CD4-positive, CD25-positive, alpha-beta regulatory T cell (primary cell): ENCODE measurements around the gene CPTP. TPM values are rescaled to one million over a fixed set of nuclear protein-coding genes. Genes with fewer than 3 reads are reported as not detected.

ENCODE experiments used
- ATAC-seq, 2 donors: fragments of 150-1000 bp; cut with Tn5 transposase; one replicate each; pipeline ENCODE4 v1.10.0; 2021; ENCODE audit warnings: low read depth in 2 of 2, moderate number of reproducible peaks in 2 of 2, moderate library complexity in 1 of 2
- DNase-seq, 3 donors: peaks; one replicate each; pipeline versions ENCODE4 v3.0.0 to v3.0.0-alpha.2; 2012 to 2022; ENCODE audit warnings: mixed read lengths in 1 of 3
- H3K27ac ChIP-seq: one replicate; pipeline ENCODE4 v1.7.0; 2013; ENCODE audit warnings: mild to moderate bottlenecking, low read length; ENCODE audit not compliant: insufficient read depth, poor library complexity, severe bottlenecking
- H3K27me3 ChIP-seq: one replicate; pipeline ENCODE4 v1.7.0; 2013; ENCODE audit warnings: low read length; ENCODE audit not compliant: control insufficient read depth, insufficient read depth
- H3K36me3 ChIP-seq: one replicate; pipeline ENCODE4 v1.7.0; 2013; ENCODE audit warnings: mild to moderate bottlenecking, low read length, moderate library complexity; ENCODE audit not compliant: control insufficient read depth, insufficient read depth
- H3K4me1 ChIP-seq: 2 replicates; pipeline ENCODE4 v1.7.0; 2013; ENCODE audit warnings: mild to moderate bottlenecking, low read length; ENCODE audit not compliant: insufficient read depth, control insufficient read depth, poor library complexity, severe bottlenecking
- H3K4me3 ChIP-seq: one replicate; pipeline ENCODE4 v1.7.0; 2013; ENCODE audit warnings: low read depth, mild to moderate bottlenecking, low read length, moderate library complexity
- H3K9me3 ChIP-seq, 2 experiments: 1 replicate in 1 of 2; 2 replicates in 1 of 2; pipeline ENCODE4 v1.7.0; 2013; ENCODE audit warnings: low read length in 2 of 2, mild to moderate bottlenecking in 1 of 2, moderate library complexity in 1 of 2; ENCODE audit not compliant: control insufficient read depth in 2 of 2
- H3K27ac Mint-ChIP-seq, 3 donors: one replicate each; pipeline ENCODE4 v1.8.0; 2020 to 2022; ENCODE audit warnings: mild to moderate bottlenecking in 3 of 3, mixed read lengths in 3 of 3, moderate library complexity in 2 of 3
- H3K27me3 Mint-ChIP-seq: one replicate; pipeline ENCODE4 v1.8.0; 2022; ENCODE audit warnings: mild to moderate bottlenecking, mixed read lengths
- H3K36me3 Mint-ChIP-seq: one replicate; pipeline ENCODE4 v1.8.0; 2020; ENCODE audit warnings: mixed read lengths
- H3K4me1 Mint-ChIP-seq, 4 donors: one replicate each; pipeline ENCODE4 v1.8.0; 2020 to 2022; ENCODE audit warnings: mixed read lengths in 4 of 4, mild to moderate bottlenecking in 1 of 4
- H3K4me3 Mint-ChIP-seq, 4 donors: one replicate each; pipeline ENCODE4 v1.8.0; 2020 to 2022; ENCODE audit warnings: mild to moderate bottlenecking in 4 of 4, mixed read lengths in 4 of 4, moderate library complexity in 3 of 4
- H3K9me3 Mint-ChIP-seq, 7 donors: one replicate each; pipeline ENCODE4 v1.8.0; 2020 to 2022; ENCODE audit warnings: mixed read lengths in 7 of 7, mild to moderate bottlenecking in 3 of 7, moderate library complexity in 2 of 7
- polyA plus RNA-seq, 4 donors: library from polyadenylated mRNA; unstranded; fragments of 300-500 nt; fragmentation: Illumina TruSeq; gene quantifications; one replicate each; pipeline ENCODE4 v1.2.3, GENCODE V29; 2021
- total RNA-seq: library from RNA; stranded (reverse); gene quantifications from one replicate; pipeline ENCODE4 v1.2.3, GENCODE V29; 2022

Gene CPTP
- total and polyA plus RNA-seq, 5 donors from 2014 or later: 21.4 to 40.1 (median 29.9) TPM

DNA sequence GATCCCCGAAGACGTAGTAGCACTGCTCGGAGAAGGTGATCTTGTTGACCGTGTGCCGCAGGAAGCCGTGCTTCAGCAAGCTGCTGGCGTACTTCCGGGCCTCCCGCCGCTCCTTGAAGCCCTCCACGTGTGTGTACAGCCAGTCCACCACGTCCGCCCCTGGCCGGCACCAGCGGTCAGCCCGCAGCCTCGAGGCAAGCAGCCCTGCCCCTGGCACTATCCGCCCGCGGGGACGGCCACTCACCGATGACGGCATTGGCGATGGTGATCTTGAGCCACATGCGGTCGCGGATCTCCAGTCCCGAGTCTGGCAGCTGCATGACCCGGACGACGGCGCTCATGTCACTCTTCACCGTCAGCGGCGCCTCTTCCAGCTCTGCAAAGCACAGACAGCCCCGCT lies 13.7 kb downstream of the CPTP start:
- H3K27ac ChIP-seq: no peak overlapping the region
- no peaks in the 10 kb centered on the region for H3K9me3 ChIP-seq
- H3K4me1 ChIP-seq: no peaks in the 10 kb centered on the region
- ATAC-seq: no peak
- peaks cover 3% of the 10 kb centered on the region for H3K36me3 ChIP-seq
- no peaks in the 10 kb centered on the region for H3K27me3 Mint-ChIP-seq
- H3K4me3 ChIP-seq: no peak overlapping the region
- H3K9me3 Mint-ChIP-seq: peaks cover 0 to 2% (median 0%) of the 10 kb centered on the region in 7 donors
- no peaks in the 10 kb centered on the region for H3K27me3 ChIP-seq
- peaks cover 10% of the 10 kb centered on the region for H3K36me3 Mint-ChIP-seq
- no peaks in the 10 kb centered on the region for H3K4me1 Mint-ChIP-seq
- no peak for DNase-seq
- no peak overlapping the region for H3K4me3 Mint-ChIP-seq
- H3K27ac Mint-ChIP-seq: no peak overlapping the region

DNA sequence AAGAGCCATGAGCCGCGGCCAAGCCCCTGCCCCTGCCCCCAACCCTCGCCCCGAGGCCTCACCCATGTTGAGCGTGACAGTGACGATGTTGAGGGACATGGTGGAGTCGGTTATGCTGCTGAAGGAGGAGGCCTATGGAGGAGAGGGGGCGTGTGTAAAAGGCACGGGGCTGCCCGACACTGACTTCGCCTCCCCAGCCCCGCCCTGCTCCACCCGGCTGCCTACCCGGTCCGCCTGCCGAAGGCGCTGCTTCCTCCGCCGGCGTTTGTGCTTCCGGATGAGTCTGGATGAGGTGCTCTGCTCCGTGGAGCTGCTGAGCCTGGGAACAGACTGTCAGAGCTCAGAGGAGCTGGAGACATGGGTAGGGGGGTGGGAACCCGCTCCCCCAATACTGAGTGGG lies 15.6 kb downstream of the CPTP start:
- Histone ChIP-seq H3K27ac (no peak overlapping the region), H3K4me3 (no peak overlapping the region), H3K27me3 (no peaks in the 10 kb centered on the region), H3K4me1 (no peaks in the 10 kb centered on the region), H3K36me3 (peaks cover 3% of the 10 kb centered on the region), H3K9me3 (no peaks in the 10 kb centered on the region)
- peaks cover 10% of the 10 kb centered on the region for H3K36me3 Mint-ChIP-seq
- no peak overlapping the region for H3K4me3 Mint-ChIP-seq
- H3K27me3 Mint-ChIP-seq: no peaks in the 10 kb centered on the region
- ATAC-seq (no peak), DNase-seq (no peak)
- no peaks in the 10 kb centered on the region for H3K4me1 Mint-ChIP-seq
- no peak overlapping the region for H3K27ac Mint-ChIP-seq
- H3K9me3 Mint-ChIP-seq: peaks cover 0 to 2% (median 0%) of the 10 kb centered on the region in 7 donors

GRCh38 chr1:1340791-1341548 lies 16.4 kb downstream of the CPTP start:
- H3K27ac Mint-ChIP-seq: no peak overlapping the region
- Histone ChIP-seq H3K27me3 (no peaks in the 10 kb centered on the region), H3K4me3 (no peak overlapping the region), H3K9me3 (no peaks in the 10 kb centered on the region), H3K4me1 (no peaks in the 10 kb centered on the region), H3K36me3 (peaks cover 3% of the 10 kb centered on the region), H3K27ac (no peak overlapping the region)
- H3K9me3 Mint-ChIP-seq: peaks cover 0 to 2% (median 0%) of the 10 kb centered on the region in 7 donors
- H3K36me3 Mint-ChIP-seq: peaks cover 10% of the 10 kb centered on the region
- ATAC-seq: no peak
- no peaks in the 10 kb centered on the region for H3K27me3 Mint-ChIP-seq
- no peak overlapping the region for H3K4me3 Mint-ChIP-seq
- DNase-seq: no peak
- no peaks in the 10 kb centered on the region for H3K4me1 Mint-ChIP-seq

- ATAC-seq: no peak
- Mint-ChIP-seq H3K27ac (no peak overlapping the region), H3K4me1 (peaks cover 0 to under 1% (median 0%) of the 10 kb centered on the region in 4 donors), H3K27me3 (no peaks in the 10 kb centered on the region), H3K36me3 (peaks cover 10% of the 10 kb centered on the region), H3K4me3 (no peak overlapping the region), H3K9me3 (peaks cover 0 to 2% (median 0%) of the 10 kb centered on the region in 7 donors)
- Histone ChIP-seq H3K4me3 (no peak overlapping the region), H3K27me3 (no peaks in the 10 kb centered on the region), H3K9me3 (no peaks in the 10 kb centered on the region), H3K4me1 (peaks cover 3% of the 10 kb centered on the region), H3K27ac (no peak overlapping the region), H3K36me3 (peaks cover 3% of the 10 kb centered on the region)
- no peak for DNase-seq
Measured at GRCh38 chr1:1341549-1342021, 17.0 kb downstream of the CPTP start.

- H3K4me1 Mint-ChIP-seq: peaks cover 0 to 6% (median 2%) of the 10 kb centered on the region in 4 donors
- H3K27me3 Mint-ChIP-seq: no peaks in the 10 kb centered on the region
Measured at GRCh38 chr1:1342061-1342562, 17.5 kb downstream of the CPTP start.

DNA sequence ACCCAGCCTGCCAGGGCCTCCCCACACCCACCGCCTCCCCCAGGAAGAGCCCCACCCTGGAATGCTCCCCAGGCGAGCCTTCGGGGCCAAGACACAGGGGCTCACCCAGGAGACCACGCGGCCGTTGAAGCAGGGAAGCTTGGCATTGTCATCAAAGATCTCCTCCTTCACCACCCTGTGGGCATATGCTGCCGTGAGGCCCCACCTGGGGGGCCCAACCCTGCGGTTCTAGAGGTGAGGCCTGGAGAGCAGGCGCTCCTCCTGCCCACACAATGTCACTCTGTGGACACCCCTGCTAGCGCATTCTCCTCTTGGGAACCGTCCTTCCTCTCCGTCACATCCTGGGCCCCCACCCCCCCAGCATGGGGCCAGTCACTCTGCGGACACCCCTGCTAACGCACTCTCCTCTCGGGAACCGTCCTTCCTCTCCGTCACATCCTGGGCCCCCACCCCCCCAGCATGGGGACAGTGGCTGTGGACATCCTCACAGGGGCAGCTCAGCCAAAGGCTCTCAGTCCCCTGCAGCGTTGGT lies 18.0 kb downstream of the CPTP start:
- no peak overlapping the region for H3K4me3 Mint-ChIP-seq
- peaks cover 3% of the 10 kb centered on the region for H3K36me3 ChIP-seq
- H3K36me3 Mint-ChIP-seq: peaks cover 10% of the 10 kb centered on the region
- H3K27me3 ChIP-seq: no peaks in the 10 kb centered on the region
- no peak overlapping the region for H3K4me3 ChIP-seq
- peaks cover 0 to 2% (median 0%) of the 10 kb centered on the region in 7 donors for H3K9me3 Mint-ChIP-seq
- DNase-seq (no peak), ATAC-seq (no peak)
- H3K27ac Mint-ChIP-seq: no peak overlapping the region
- H3K4me1 ChIP-seq: peaks cover 10% of the 10 kb centered on the region
- H3K9me3 ChIP-seq: no peaks in the 10 kb centered on the region
- H3K4me1 Mint-ChIP-seq: peaks cover 0 to 11% (median 3%) of the 10 kb centered on the region in 4 donors
- no peaks in the 10 kb centered on the region for H3K27me3 Mint-ChIP-seq
- H3K27ac ChIP-seq: no peak overlapping the region

More at GRCh38 chr1:1342061-1342562, 17.5 kb downstream of the CPTP start:
- Histone ChIP-seq H3K27ac (no peak overlapping the region), H3K36me3 (peaks cover 3% of the 10 kb centered on the region), H3K27me3 (no peaks in the 10 kb centered on the region), H3K4me3 (no peak overlapping the region), H3K4me1 (peaks cover 6% of the 10 kb centered on the region), H3K9me3 (no peaks in the 10 kb centered on the region)
- Mint-ChIP-seq H3K4me3 (no peak overlapping the region), H3K27ac (no peak overlapping the region), H3K9me3 (peaks cover 0 to 2% (median 0%) of the 10 kb centered on the region in 7 donors), H3K36me3 (peaks cover 10% of the 10 kb centered on the region)
- no peak for DNase-seq
- no peak for ATAC-seq

DNA sequence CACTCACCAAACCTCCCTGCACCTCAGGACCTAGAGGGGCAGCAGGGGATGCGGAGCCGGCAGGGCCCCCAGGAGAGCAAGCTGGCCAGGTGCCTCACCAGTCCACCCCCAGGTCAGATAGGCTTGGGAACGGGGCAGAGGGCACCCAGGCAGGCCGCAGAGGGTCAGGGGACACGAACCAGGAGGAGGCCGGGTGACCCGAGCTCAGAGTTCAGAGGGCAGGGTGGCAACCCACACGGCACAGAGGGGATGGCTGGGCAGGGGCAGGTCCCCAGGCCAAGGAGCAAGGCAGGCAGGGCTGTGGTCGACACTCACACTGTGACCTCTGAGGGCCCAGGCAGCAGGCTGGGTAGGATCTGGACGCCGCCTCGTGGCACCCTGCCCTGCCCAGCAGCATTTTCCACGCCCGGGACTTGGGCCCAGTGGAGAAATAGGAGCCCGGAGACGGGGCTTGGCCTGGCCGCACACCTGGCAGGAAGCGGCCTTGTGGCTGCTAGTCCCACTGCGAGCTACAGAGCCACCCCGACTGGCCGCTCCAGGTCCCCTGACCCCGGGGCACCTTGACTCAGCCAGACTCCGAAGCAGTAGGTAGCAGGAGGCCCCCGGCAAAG lies 19.3 kb downstream of the CPTP start:
- no peak overlapping the region for H3K27ac Mint-ChIP-seq
- peaks cover 10% of the 10 kb centered on the region for H3K36me3 Mint-ChIP-seq

More for the DNA sequence above, 19.3 kb downstream of the CPTP start:
- Histone ChIP-seq H3K27me3 (no peaks in the 10 kb centered on the region), H3K27ac (no peak overlapping the region), H3K4me1 (peaks cover 20% of the 10 kb centered on the region), H3K4me3 (no peak overlapping the region), H3K36me3 (peaks cover 2% of the 10 kb centered on the region), H3K9me3 (no peaks in the 10 kb centered on the region)
- no peaks in the 10 kb centered on the region for H3K27me3 Mint-ChIP-seq
- DNase-seq (no peak), ATAC-seq (no peak)
- peaks cover 0 to 18% (median 3%) of the 10 kb centered on the region in 4 donors for H3K4me1 Mint-ChIP-seq
- no peak overlapping the region for H3K4me3 Mint-ChIP-seq
- H3K9me3 Mint-ChIP-seq: peaks cover 0 to 2% (median 0%) of the 10 kb centered on the region in 7 donors
